ENCODE measurements around the gene PATE3. TPM values are rescaled to one million over a fixed set of nuclear protein-coding genes. Genes with fewer than 3 reads are reported as not detected.

Gene PATE3
- total and polyA plus RNA-seq, 2 of the 8 experiments (the other 6 are each of a cell fraction or from before 2014, with no cell fraction given) = not detected

DNA sequence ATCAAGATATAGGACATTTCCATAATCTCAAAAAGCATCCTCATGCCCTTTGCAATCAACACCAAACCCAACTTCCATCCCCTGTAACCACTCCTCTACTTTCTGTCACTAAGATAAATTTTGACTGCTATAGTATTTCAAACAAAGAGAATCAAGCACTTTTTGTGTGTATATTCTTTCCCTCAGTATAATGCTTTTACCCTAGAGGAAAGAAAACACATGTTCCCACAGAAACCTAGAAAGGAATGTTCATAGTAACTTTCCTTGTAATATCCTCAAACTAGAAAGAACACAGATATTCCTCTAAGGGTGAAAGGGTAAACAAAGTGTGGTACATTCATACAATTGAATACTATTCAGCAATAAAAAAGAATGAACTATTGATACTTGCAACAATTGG is 47.3 kb upstream of the PATE3 start:
- FAIRE-seq = no peak
- H3K27me3 ChIP-seq (replicated peaks in 1 of 4; ENCODE audit: control insufficient read depth in 3 of 4, extremely low read depth in 1 of 4, insufficient read depth in 3 of 4, low read length in 3 of 4) = no peaks in the 10 kb centered on the region
- TF ChIP-seq NANOG (IDR thresholded peaks at IDR 0.05; ENCODE audit: insufficient read depth, low read depth, low read length, poor library complexity, severe bottlenecking) = no peak
- no peak for TF ChIP-seq CHD1 (IDR thresholded peaks at IDR 0.05; ENCODE audit: low read depth, low read length)
- TF ChIP-seq ZNF274 (IDR thresholded peaks at IDR 0.05; ENCODE audit: borderline replicate concordance, extremely low read depth, low read length) = no peak
- TF ChIP-seq CREB1 (IDR thresholded peaks at IDR 0.05) = no peak
- TF ChIP-seq BACH1 (IDR thresholded peaks at IDR 0.05; ENCODE audit: low read length) = no peak
- TF ChIP-seq ASH2L (IDR thresholded peaks at IDR 0.05; ENCODE audit: low read length) = no peak
- TF ChIP-seq NRF1 (IDR thresholded peaks at IDR 0.05; ENCODE audit: low read depth, low read length) = no peak
- no peak for TF ChIP-seq RXRA (IDR thresholded peaks at IDR 0.05; ENCODE audit: insufficient read depth, low read depth, low read length)
- no peak for TF ChIP-seq POLR2A (IDR thresholded peaks at IDR 0.05; ENCODE audit: control extremely low read depth in 1 of 2, low read depth in 2 of 2, low read length in 2 of 2)
- no peak for TF ChIP-seq TAF1 (IDR thresholded peaks at IDR 0.05; ENCODE audit: low read depth, low read length)
- no peak for TF ChIP-seq CBX8 (IDR thresholded peaks at IDR 0.05; ENCODE audit: borderline replicate concordance, low read depth, low read length)
- no peak for TF ChIP-seq RNF2 (IDR thresholded peaks at IDR 0.05; ENCODE audit: borderline replicate concordance, low read depth, low read length, missing control alignments, poor library complexity, severe bottlenecking)

More for the DNA sequence above, 47.3 kb upstream of the PATE3 start:
- POLR2A ChIA-PET (ENCODE audit: partially characterized antibody) = no interaction called here
- Histone ChIP-seq H4K20me1 (replicated peaks in 1 of 2; ENCODE audit: control insufficient read depth in 1 of 2, insufficient read depth in 2 of 2, low read length in 2 of 2) (no peaks in the 10 kb centered on the region), H2BK5ac (ENCODE audit: low read depth, low read length) (no peak overlapping the region), H3K79me2 (ENCODE audit: control insufficient read depth in 1 of 2, insufficient read depth in 2 of 2, low read length in 2 of 2) (no peaks in the 10 kb centered on the region), H3K4ac (replicated peaks; ENCODE audit: insufficient read length, low read depth, low read length) (no peak overlapping the region), H2AFZ (ENCODE audit: low read length) (no peak overlapping the region), H3K36me3 (ENCODE audit: control insufficient read depth in 2 of 4, insufficient read depth in 4 of 4, low read length in 3 of 4) (no peaks in the 10 kb centered on the region), H3K9me3 (ENCODE audit: insufficient read depth in 2 of 2, low read depth in 1 of 2, low read length in 1 of 2) (no peaks in the 10 kb centered on the region), H4K5ac (ENCODE audit: insufficient read length, low read depth, low read length) (no peak overlapping the region), H2BK15ac (ENCODE audit: low read length) (no peak overlapping the region), H2BK20ac (ENCODE audit: low read length) (no peak overlapping the region), H3K79me1 (ENCODE audit: low read depth, low read length) (no peaks in the 10 kb centered on the region), H2AK5ac (ENCODE audit: low read depth, low read length) (no peak overlapping the region), H3K18ac (ENCODE audit: extremely low read depth, low read length) (no peak overlapping the region), H3K4me1 (replicated peaks in 1 of 4; ENCODE audit: control insufficient read depth in 3 of 4, insufficient read depth in 4 of 4, low read length in 3 of 4) (no peaks in the 10 kb centered on the region), H3K4me3 (ENCODE audit: extremely low read depth in 1 of 4, insufficient read depth in 2 of 4, low read depth in 3 of 4, low read length in 4 of 4) (no peak overlapping the region), H4K8ac (ENCODE audit: extremely low read depth, insufficient read depth, low read length) (no peak overlapping the region), H3K9ac (replicated peaks in 1 of 4; ENCODE audit: extremely low read depth in 1 of 4, low read depth in 3 of 4, low read length in 3 of 4) (no peak overlapping the region), H3K27ac (ENCODE audit: low read depth, low read length) (no peak overlapping the region), H3K23me2 (ENCODE audit: low read depth, low read length) (no peaks in the 10 kb centered on the region), H4K91ac (replicated peaks; ENCODE audit: insufficient read length, low read length) (no peak overlapping the region), H2BK120ac (replicated peaks; ENCODE audit: low read depth, low read length) (no peak overlapping the region), H3K23ac (ENCODE audit: insufficient read length) (no peak overlapping the region), H2BK12ac (ENCODE audit: low read depth, low read length) (no peak overlapping the region), H3K14ac (ENCODE audit: insufficient read length) (no peak overlapping the region), H3K56ac (replicated peaks; ENCODE audit: insufficient read length, low read depth, low read length) (no peak overlapping the region), H3K4me2 (ENCODE audit: insufficient read depth in 1 of 2, low read depth in 2 of 2, low read length in 2 of 2) (no peak overlapping the region)
- CTCF ChIA-PET (ENCODE audit: partially characterized antibody) = interaction anchor here (1.4 kb wide), 1 partner anchor 12 kb away, joined by 4 read pairs; no protein-coding TSS in a partner anchor
- DNase-seq (ENCODE audit: low read depth in 1 of 2, low spot score in 2 of 2) = no peak
